NT2/D1 (cell line): ENCODE measurements around the gene RCAN1.

Experiments
- SUZ12 ChIP-seq: IDR thresholded peaks from 2 replicates; pipeline ENCODE4 v1.6.1; 2011; ENCODE audit not compliant: insufficient read length, insufficient read depth; ENCODE audit errors: extremely low read depth
- YY1 ChIP-seq: IDR thresholded peaks from 2 replicates; pipeline ENCODE4 v1.6.1; 2011; ENCODE audit not compliant: insufficient read length, insufficient read depth

DNA sequence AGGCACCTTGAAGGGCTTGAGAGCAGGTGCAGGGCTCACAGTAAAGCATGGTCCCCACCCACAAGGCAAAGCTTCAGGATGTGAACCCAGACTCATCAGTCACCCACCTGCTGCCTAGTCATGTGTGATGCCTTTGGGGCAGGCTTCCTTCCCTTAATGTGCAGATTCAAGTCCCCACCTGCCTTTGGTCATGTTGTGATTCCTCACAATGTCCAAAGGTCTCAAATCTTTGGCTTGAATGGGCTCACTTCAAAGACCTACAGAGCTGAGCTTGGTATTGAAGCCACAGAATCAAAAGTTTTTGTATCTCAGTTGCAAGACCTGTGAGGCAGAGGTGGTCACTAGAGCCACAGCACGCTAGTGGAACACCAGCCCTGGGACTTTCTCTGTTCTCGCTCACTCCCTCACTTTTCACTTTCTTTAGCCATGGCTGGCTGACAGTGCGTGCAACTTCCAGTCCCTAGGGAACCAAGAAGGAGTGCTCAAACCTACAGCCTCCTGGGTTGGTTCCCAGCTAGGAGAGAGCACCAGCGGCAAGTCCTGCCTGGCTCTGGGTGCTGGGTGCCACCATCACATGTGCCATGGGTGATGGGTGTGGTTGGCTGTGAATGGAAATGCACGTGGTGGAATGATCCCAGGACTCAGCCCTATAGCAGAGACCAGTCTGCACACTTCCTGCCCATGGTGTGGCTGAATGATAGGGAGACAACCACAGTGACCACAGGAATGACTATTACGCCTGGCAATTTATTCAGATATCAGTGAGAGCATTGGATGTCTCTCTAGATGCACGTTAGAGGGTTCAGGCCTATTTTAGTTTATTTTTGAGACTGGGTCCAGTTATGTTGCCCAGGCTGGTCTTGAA, 27.5 kb upstream of the RCAN1 start:
- TF ChIP-seq YY1 (no peak), SUZ12 (no peak)
